HG03060 (cell line): Measurements from ENCODE around the gene MAPK11.

ENCODE experiments used
- ATAC-seq: cut with Tn5 transposase; IDR thresholded peaks from one replicate; pipeline ENCODE4 v1.9.1; 2021; ENCODE audit warnings: low read depth, moderate number of reproducible peaks; ENCODE audit not compliant: unreplicated experiment

The MAPK11 gene

GRCh38 chr22:50264104-50264745 lies 6.0 kb downstream of the MAPK11 start:
- no peak for ATAC-seq

DNA sequence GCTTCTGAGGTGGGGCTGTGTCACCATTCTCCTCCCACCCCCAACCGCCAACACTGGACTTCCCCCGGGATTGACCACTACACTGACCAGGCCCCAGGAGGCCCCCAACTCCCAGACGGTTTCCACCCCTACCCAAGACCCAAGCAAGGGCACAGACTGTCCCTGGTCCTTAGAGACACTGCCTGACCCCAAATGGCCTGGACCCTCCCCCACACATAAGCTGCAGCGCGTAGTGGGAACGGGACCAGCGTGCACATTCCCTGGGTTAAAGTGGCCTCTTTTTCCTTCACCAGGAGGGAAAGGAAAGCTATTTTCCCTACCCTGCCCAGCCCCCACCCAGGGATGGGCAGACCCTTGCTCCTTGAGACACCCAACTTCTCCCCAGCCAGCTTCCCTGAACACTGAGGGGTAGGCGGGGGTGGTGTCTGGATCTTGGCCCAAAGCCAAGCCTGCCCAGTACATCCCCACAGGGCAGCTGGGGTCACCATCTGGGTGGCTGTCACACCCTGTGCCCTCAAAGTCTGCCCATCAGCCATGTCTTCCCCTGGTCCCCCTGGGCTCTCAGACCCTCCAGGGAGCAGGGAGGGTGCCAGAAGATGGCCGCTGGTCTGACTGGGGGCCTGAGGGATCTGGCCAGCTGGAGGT lies 7.1 kb downstream of the MAPK11 start:
- no peak for ATAC-seq

DNA sequence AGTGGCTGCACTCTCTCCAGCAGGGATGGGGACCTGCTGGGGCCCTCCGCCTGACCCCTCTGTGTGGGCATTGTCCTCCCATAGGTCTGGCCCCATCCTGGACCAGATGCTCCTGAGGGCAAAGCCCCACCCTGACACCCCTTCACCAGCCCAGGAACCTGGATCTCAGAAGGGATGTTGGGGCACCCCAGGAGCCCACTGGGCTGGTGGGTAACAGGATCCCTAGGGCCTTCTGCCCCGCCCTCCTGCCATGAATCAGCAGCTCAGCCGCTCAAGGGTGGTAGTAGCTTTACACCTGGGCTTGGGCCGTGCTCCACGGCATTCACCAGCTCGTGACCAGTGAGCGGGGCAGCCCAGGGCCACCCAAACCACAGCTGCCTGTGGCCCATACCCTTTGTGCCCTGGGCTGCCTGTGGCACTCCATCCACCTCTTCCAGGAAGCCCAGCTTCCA lies 7.7 kb downstream of the MAPK11 start:
- ATAC-seq: no peak

DNA sequence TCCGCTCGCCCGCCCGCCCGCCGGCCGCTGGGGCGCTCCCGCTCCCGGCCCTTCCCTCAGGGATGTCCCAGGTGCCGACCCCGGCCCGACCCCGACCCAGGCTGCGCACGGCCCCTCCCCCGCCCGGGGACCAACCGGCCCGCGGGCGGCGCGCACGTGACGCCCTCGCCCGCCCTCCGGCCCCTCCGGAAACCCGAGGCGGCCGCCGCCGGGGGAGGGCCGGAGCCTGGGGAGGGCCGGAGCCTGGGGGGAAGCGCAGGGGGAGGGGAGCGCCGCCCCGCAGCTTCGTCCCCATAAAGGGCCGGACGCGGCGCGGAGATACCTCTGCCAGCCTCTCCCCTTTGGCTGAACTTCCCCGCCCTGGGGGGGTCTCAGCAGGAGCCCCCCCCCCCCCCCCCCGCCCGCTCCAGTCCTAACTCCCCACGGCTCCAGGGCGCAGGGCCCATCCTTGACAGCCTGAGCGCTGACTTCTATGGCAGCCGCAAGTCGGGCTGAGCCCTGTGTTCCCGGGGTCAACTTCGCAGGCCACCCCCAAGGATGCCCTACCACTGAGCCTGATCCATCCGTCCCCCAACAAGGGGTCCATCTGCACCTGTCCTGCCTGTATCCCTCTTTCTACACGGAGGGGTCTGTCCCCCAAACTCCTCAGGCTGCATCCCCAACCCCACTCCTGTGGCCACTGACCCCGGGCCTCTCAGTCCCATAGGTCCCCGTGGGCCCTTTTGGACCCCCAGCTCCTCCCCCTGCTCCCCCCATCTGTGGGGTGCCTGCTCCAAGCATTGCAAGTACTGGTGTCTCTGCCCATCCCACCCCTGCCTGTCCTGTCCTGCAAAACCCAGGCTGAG lies 8.3 kb downstream of the MAPK11 start, which contains the start of gene MAPK12:
TSS of gene MAPK12 (minus strand) at position 69 of the 845 bp plus-strand sequence. CDS start 174 bp downstream, outside the sequence.
- no peak for ATAC-seq

GRCh38 chr22:50260801-50261614 lies 9.2 kb downstream of the MAPK11 start:
- no peak for ATAC-seq

- no peak for ATAC-seq
Measured at GRCh38 chr22:50260434-50260800, 9.8 kb downstream of the MAPK11 start.

GRCh38 chr22:50259302-50259701 lies 10.9 kb downstream of the MAPK11 start:
- ATAC-seq: no peak

DNA sequence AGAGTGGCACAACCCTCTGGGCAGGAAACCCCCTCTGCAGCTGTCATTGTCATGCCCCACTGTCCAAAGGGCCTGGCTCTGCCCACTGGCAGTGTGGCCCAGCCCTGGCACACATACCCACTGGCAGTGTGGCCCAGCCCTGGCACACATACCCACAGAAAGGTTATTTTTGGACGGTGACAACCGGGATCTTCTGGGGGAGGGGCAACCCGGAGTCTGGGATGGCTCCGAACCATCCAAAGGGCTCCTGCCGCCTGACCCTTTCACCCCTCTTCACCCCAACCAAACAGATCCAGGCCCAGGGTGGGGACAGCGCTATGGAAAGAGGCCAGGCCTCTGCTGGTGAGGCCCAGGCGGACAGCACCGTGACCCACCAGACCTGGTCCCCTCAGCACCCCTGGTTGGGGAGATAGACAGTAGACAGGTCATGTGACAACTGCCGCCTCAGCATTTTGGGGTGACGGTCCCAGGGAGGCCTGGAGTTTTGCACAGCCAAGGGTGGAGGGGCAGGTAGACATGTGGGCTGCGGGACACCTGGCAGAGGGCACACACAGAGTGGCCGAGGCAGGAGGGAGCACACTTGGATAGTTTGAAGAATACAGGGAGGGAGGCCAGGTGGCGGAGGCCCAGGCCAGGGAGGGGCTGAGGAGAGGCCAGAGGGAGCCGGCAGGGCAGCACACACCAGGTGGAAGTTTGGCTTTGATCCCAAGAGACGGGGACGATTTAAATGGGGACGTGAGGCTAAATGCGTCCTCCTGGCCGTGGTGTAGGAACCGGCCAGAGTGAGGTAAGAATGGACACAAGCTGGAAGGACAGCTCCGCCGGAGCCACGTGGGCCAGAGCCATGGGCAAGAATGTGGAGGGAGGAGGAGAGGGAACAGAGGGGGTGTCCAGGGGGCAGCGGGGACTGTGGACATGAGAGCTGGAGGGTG lies 11.6 kb downstream of the MAPK11 start:
- no peak for ATAC-seq

- no peak for ATAC-seq
Measured at GRCh38 chr22:50257451-50258360, 12.5 kb downstream of the MAPK11 start.

GRCh38 chr22:50257041-50257440 lies 13.1 kb downstream of the MAPK11 start:
- ATAC-seq: no peak

- ATAC-seq: no peak
Measured at GRCh38 chr22:50256258-50256862, 13.8 kb downstream of the MAPK11 start.

DNA sequence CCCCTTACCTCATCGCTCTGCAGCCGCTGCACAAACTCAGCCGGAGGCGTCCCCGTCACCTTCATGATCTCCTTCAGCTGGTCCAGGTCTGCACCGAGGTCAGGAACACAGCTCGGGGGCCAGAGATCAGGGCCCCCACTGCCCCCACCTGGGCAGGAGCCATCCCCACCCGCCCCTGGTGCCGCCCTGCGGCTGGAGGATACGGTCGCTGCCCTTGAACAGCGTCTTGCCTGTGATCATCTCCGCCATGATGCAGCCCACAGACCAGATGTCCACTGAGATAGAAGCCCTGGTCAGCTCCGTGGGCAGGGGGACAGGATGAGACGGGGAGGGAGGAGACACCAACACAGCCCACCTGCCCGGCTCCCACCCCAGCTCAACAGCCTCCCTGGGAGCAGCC lies 14.6 kb downstream of the MAPK11 start:
- no peak for ATAC-seq

DNA sequence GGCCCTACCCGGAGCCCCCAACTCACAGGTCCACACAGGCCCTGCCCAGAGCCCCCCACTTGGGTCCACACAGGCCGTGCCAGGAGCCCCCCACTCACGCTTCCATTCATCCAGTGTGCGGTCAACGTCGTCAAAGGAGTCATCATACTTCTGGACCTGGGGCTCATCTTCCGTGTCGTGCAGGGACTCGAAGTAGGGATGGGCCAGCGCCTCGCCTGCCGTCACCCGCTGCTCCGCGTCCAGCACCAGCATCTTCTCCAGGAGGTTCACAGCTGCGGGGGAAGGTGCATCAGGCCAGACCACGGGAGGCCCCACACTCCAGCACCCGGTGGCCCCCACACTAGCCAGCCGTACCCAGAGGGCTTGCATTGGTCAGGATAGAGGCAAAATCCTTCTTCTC lies 15.1 kb downstream of the MAPK11 start:
- ATAC-seq: no peak

- ATAC-seq: no peak
Measured at GRCh38 chr22:50253941-50254340, 16.2 kb downstream of the MAPK11 start.

- no peak for ATAC-seq
Measured at GRCh38 chr22:50253046-50253915, 16.9 kb downstream of the MAPK11 start.

DNA sequence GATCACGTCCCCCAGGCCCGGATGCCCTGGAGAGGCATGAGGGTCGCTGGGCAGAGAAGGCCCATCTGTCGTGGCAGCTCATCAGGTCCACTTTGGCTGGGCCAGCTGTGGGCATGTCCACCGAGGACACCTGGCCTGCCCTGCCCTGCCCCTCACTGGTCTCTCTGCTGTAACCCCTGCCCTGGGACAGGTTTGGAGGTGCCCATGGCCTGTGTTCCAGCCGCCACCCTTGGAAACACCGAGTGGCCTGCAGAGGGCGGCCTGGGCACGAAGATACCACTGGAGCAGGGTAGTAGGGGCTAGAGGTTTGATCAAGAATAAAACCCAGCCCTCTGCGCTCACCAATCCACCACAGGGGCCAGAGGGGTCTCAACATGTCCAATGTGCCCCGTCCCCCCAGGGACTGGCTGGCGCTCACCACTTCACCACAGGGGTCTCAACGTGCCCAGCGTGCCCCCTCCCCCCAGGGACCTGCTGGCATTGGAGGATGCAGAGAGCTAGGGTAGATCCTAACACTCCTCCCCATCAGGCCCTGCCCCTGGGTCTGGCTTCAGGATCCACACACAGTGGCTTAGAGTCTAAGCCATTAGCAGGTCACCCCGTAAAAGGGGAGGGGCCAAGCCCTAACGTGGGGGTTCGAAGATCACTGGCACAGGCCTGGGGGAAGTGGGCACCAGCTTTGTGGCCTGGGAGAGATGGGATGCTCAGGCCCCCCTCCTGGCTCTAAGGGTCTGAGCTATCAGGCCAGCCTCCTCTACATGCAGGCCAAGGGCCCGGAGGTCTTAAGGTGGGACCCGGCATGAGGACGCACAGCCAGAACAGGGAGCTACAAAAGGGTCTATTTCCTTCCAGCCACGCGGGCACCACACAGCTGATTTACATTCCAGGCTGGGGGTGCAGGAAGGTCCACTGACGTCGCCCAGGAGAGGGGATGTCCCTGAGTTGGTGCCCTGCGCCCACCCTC lies 17.8 kb downstream of the MAPK11 start:
- ATAC-seq: no peak
